Kidney (tissue), 14 donors: ENCODE results near the gene RNF141. TPM values are rescaled to one million over a fixed set of nuclear protein-coding genes. Genes with fewer than 3 reads are reported as not detected.

Experiments
- DNase-seq, 5 donors: peaks; one replicate each; pipeline ENCODE4 v3.0.0-alpha.2; 2013 to 2020
- FAIRE-seq: peaks from 2 replicates; lab custom pipeline; 2012; peaks lifted over from hg19 to GRCh38; lab: Jason Lieb, UNC
- H3K27ac ChIP-seq, 2 donors: one replicate each; pipeline ENCODE4 v1.7.0; 2013; ENCODE audit warnings: low read depth in 2 of 2, low read length in 2 of 2, inconsistent platforms in 1 of 2
- H3K27me3 ChIP-seq: one replicate; pipeline ENCODE4 v1.7.1; 2013; ENCODE audit warnings: low read length, inconsistent platforms; ENCODE audit not compliant: control insufficient read depth, insufficient read depth
- H3K36me3 ChIP-seq, 3 donors: one replicate each; pipeline versions ENCODE4 v1.7.0 to v1.7.1; 2013; ENCODE audit warnings: low read length in 3 of 3, control low read depth in 1 of 3, inconsistent platforms in 1 of 3; ENCODE audit not compliant: insufficient read depth in 3 of 3, control insufficient read depth in 2 of 3
- H3K4me1 ChIP-seq, 3 donors: one replicate each; pipeline versions ENCODE4 v1.7.0 to v1.7.1; 2013; ENCODE audit warnings: low read length in 3 of 3, inconsistent platforms in 1 of 3, low read depth in 1 of 3; ENCODE audit not compliant: control insufficient read depth in 2 of 3, insufficient read depth in 2 of 3
- H3K4me3 ChIP-seq, 3 donors: one replicate each; pipeline versions ENCODE4 v1.7.0 to v1.8.1; 2013; ENCODE audit warnings: low read length in 3 of 3, control low read depth in 1 of 3, inconsistent platforms in 1 of 3
- H3K9ac ChIP-seq, 3 donors: one replicate each; pipeline versions ENCODE4 v1.7.0 to v1.7.1; 2013; ENCODE audit warnings: low read length in 3 of 3, control low read depth in 1 of 3, inconsistent platforms in 1 of 3
- H3K9me3 ChIP-seq, 3 donors: one replicate each; pipeline versions ENCODE4 v1.7.0 to v1.7.1; 2013; ENCODE audit warnings: low read length in 3 of 3, control low read depth in 1 of 3, inconsistent platforms in 1 of 3; ENCODE audit not compliant: control insufficient read depth in 2 of 3, insufficient read depth in 1 of 3
- intact Hi-C: fragments of 100-400 bp; cut with DNase I; formaldehyde crosslinking; loops from one replicate; pipeline ENCODE4 v1.11.1; 2022
- polyA plus RNA-seq: library from polyadenylated mRNA; stranded (reverse); fragments of 350-450 nt; fragmentation: Illumina TruSeq; extraction: RNeasy Lipid Tissue Mini Kit (QIAGEN cat#74804); gene quantifications from one replicate; pipeline ENCODE4 v1.2.3, GENCODE V29; 2014; ENCODE audit warnings: low read depth, low replicate concordance; ENCODE audit not compliant: insufficient read depth
- total RNA-seq: library from RNA; stranded (reverse); fragmentation: NEBNext Ultra II Directional; extraction: Animal tissue kit (Norgen Biotek cat#: 25700); gene quantifications from one replicate; pipeline ENCODE4 v1.2.1, GENCODE V29; 2021
- TF ChIP-seq, protein P1 (sequence below): IDR thresholded peaks from 3 replicates; pipeline ENCODE4 v1.5.1; 2012; ENCODE audit warnings: mild to moderate bottlenecking, moderate library complexity, borderline replicate concordance; ENCODE audit not compliant: insufficient read depth; ENCODE audit errors: extremely low read depth
- donor health status: control.
- donor health status: control.
- donor health status: control.
- donor health status: control.
- donor health status: control.
- donor health status: DM: yes; HTN: yes; CAD: no.
- donor health status: Normal renal cell carcinoma (clear cell type).

The RNF141 gene
- total and polyA plus RNA-seq, 2 donors from 2014 or later, result 20.5 to 35.8 TPM

DNA sequence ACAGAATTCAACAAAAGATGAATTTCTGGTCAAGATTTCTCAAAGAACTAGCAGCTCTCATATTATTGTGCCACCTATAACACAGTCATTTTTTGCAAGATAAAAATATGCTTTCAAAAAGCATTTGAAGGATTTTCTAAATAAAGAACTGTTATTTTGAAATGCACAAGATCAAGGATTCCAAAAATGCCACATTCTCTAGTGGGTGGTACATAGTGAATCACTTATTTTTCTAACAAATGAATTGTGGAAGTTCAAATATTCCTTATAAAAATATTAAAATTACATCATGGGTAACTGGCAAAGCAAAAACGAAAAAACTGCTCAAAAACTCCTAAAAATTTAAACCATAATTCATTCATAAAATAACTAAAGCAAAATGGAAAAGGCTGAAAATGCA is 2.1 kb downstream of the RNF141 start:
- H3K36me3 ChIP-seq, result no peaks in the 10 kb centered on the region
- H3K9me3 ChIP-seq, result no peaks in the 10 kb centered on the region
- no peak for DNase-seq
- H3K4me1 ChIP-seq, result peaks cover 0 to 4% (median 0%) of the 10 kb centered on the region in 3 donors
- H3K27me3 ChIP-seq, result no peaks in the 10 kb centered on the region
- H3K9ac ChIP-seq, result no peak overlapping the region
- no peak overlapping the region for H3K4me3 ChIP-seq
- H3K27ac ChIP-seq, result no peak overlapping the region
- FAIRE-seq, result no peak
- TF ChIP-seq, protein P1, sequence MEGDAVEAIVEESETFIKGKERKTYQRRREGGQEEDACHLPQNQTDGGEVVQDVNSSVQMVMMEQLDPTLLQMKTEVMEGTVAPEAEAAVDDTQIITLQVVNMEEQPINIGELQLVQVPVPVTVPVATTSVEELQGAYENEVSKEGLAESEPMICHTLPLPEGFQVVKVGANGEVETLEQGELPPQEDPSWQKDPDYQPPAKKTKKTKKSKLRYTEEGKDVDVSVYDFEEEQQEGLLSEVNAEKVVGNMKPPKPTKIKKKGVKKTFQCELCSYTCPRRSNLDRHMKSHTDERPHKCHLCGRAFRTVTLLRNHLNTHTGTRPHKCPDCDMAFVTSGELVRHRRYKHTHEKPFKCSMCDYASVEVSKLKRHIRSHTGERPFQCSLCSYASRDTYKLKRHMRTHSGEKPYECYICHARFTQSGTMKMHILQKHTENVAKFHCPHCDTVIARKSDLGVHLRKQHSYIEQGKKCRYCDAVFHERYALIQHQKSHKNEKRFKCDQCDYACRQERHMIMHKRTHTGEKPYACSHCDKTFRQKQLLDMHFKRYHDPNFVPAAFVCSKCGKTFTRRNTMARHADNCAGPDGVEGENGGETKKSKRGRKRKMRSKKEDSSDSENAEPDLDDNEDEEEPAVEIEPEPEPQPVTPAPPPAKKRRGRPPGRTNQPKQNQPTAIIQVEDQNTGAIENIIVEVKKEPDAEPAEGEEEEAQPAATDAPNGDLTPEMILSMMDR, result no peak
- intact Hi-C loops, result no loop called here

DNA sequence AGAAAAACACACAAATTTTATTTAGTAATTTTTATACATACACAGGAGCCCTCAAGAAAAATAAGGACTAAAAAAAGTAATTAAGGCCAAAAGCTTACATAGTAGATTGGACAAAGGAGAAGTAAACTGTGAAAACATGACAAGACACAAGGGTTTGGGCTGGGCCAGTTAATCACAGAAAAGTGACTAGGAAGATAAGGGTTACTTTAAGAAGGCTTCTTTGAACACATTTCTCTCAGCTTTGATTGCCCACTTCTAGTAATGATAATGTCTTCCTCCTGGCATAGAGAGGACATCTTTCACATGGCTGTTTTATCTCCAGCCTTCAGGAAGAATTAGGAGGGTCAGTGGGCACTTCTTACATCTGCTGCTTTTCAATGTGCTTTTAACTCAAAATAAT is 3.4 kb downstream of the RNF141 start:
- Histone ChIP-seq H3K27me3 (no peaks in the 10 kb centered on the region), H3K27ac (no peak overlapping the region), H3K4me1 (peaks cover 0 to 4% (median 0%) of the 10 kb centered on the region in 3 donors), H3K4me3 (no peak overlapping the region), H3K36me3 (peaks cover 0 to 6% (median 4%) of the 10 kb centered on the region in 3 donors), H3K9ac (no peak overlapping the region), H3K9me3 (no peaks in the 10 kb centered on the region)
- TF ChIP-seq, protein P1, result no peak
- intact Hi-C loops, result no loop called here
- FAIRE-seq, result no peak
- no peak for DNase-seq

DNA sequence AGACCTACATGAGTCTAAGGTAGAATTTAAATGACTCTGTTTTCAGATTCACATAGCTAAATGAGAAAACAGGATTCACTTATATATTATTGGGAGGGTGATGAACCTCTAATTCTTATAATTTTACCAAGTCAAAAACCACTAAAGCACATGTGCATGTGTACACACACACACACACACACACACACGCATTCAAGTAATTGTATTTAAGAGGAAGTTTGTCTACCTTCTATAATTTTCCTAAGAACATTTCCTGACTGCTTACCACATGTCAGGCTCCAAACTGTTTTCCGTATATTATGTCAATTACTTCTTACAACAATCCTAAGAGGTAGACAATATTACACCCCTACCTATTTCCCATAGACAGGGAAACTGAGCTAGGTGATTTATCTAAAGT is 6.7 kb downstream of the RNF141 start:
- no peak for DNase-seq
- Histone ChIP-seq H3K4me3 (no peak overlapping the region), H3K9ac (no peak overlapping the region), H3K27me3 (no peaks in the 10 kb centered on the region), H3K4me1 (no peaks in the 10 kb centered on the region), H3K36me3 (peaks cover 1 to 9% (median 6%) of the 10 kb centered on the region in 3 donors), H3K9me3 (no peaks in the 10 kb centered on the region), H3K27ac (no peak overlapping the region)
- intact Hi-C loops, result no loop called here
- no peak for FAIRE-seq
- TF ChIP-seq, protein P1, result no peak

DNA sequence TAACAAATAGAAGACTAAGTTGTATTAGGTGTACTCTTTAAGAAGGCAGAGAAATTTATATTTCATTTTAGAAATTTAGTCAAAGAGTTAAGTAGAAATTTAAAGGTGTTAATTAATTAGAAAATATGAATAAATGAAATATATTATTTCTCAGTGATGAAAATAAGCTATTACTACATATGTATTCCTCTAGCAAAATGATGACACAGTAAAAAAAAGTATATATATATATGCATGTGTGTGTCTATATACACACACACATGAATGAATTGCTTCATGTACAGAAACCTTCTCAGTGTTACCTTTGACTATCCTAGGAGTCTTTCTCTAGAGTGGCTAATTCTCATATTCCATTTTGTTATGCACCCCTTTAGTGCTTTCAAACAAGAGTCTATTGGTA is 7.7 kb downstream of the RNF141 start:
- Histone ChIP-seq H3K4me3 (no peak overlapping the region), H3K27me3 (no peaks in the 10 kb centered on the region), H3K4me1 (no peaks in the 10 kb centered on the region), H3K36me3 (peaks cover 7 to 17% (median 9%) of the 10 kb centered on the region in 3 donors), H3K9ac (no peak overlapping the region), H3K9me3 (no peaks in the 10 kb centered on the region), H3K27ac (no peak overlapping the region)
- intact Hi-C loops, result no loop called here
- DNase-seq (no peak), FAIRE-seq (no peak)
- TF ChIP-seq, protein P1, result no peak
